Temporal lobe (tissue), 2 donors: ENCODE results near the gene NUDCD2. TPM values are rescaled to one million over a fixed set of nuclear protein-coding genes. Genes with fewer than 3 reads are reported as not detected.

Experiments
- small RNA-seq: library from RNA; depleted of rRNA; stranded (forward); fragments of <200 nt; gene quantifications from one replicate; pipeline ENCODE3, GENCODE V24; 2014; ENCODE audit warnings: low replicate concordance
- total RNA-seq: library from RNA; depleted of rRNA; stranded (reverse); fragments of >200 nt; gene quantifications from one replicate; pipeline ENCODE4 v1.2.3, GENCODE V29; 2014

Gene NUDCD2
- total RNA-seq, 1 donor from 2014 or later, result 15.0 TPM

Small RNA genes lying within 50 kb of the gene (small RNA-seq; reads per million reads assigned to genes)
- not detected for gene AC008723.1

Other genes with a start within 250 kb of the NUDCD2 start
- gene CCNG1, start 22.5 kb downstream of the NUDCD2 start, total RNA-seq, result 65.9 TPM
- 2.2 TPM for gene HMMR, start 530 bp upstream of the NUDCD2 start, total RNA-seq
- 28.8 TPM for gene MAT2B, start 45.5 kb upstream of the NUDCD2 start, total RNA-seq